Body of pancreas (tissue), 4 donors: Measurements from ENCODE around the gene TTLL11. TPM values are rescaled to one million over a fixed set of nuclear protein-coding genes. Genes with fewer than 3 reads are reported as not detected.

ENCODE experiments used
- ATAC-seq: fragments of 150-250 bp; one replicate; pipeline ENCODE4 v1.9.1; 2016
- DNase-seq, 4 donors: peaks; one replicate each; pipeline ENCODE4 v3.0.0-alpha.2; 2019
- H3K27ac ChIP-seq, 4 donors: fragments of 200-600 bp; sonication (generic); 1 replicate in 3 of 4; 2 replicates in 1 of 4; pipeline versions ENCODE4 v1.5.1 to v1.6.1; 2016 to 2019; ENCODE audit warnings: mild to moderate bottlenecking in 1 of 4, mixed read lengths in 1 of 4, moderate library complexity in 1 of 4
- H3K27me3 ChIP-seq, 2 donors: fragments of 200-600 bp; sonication (generic); one replicate each; pipeline ENCODE4 v1.6.0; 2016; ENCODE audit warnings: mild to moderate bottlenecking in 1 of 2
- H3K36me3 ChIP-seq, 2 donors: fragments of 200-600 bp; sonication (generic); replicated peaks in 1 of 2; 2 replicates each; pipeline ENCODE4 v1.5.1; 2016; ENCODE audit warnings: low read depth in 2 of 2; ENCODE audit not compliant: insufficient read depth in 1 of 2
- H3K4me1 ChIP-seq: fragments of 200-600 bp; sonication (generic); one replicate; pipeline ENCODE4 v1.6.0; 2016
- H3K4me3 ChIP-seq, 2 donors: fragments of 200-600 bp; sonication (generic); 1 replicate in 1 of 2; 2 replicates in 1 of 2; pipeline ENCODE4 v1.5.1; 2016 to 2019
- H3K9me3 ChIP-seq, 3 donors: fragments of 200-600 bp; sonication (generic); 1 replicate in 2 of 3; 2 replicates in 1 of 3; pipeline ENCODE4 v1.5.1; 2016
- POLR2A ChIP-seq, 3 donors: fragments of 450-650 bp; IDR thresholded peaks; one replicate each; pipeline ENCODE4 v1.6.1; 2016; ENCODE audit warnings: antibody characterized with exemption in 3 of 3, mild to moderate bottlenecking in 2 of 3
- WGBS, 2 donors: methylation state at CpG; one replicate each; pipeline ENCODE4 v1.1.5; 2017; 5-methylcytosine and 5-hydroxymethylcytosine counted together
- intact Hi-C: fragments of 100-400 bp; cut with DNase I; formaldehyde crosslinking; loops from one replicate; pipeline ENCODE4 v1.15.1; 2023
- total RNA-seq, 2 donors: library from RNA; depleted of rRNA; stranded (reverse); fragments of >200 nt; gene quantifications; one replicate each; pipeline ENCODE4 v1.1.0, GENCODE V29; 2016
- TF ChIP-seq, protein P1 (sequence below), 7 experiments: fragments of 450-650 bp in 4 of 7; fragments of 200-600 bp in 3 of 7; sonication (generic) in 3 of 7; IDR thresholded peaks; one replicate each; pipeline ENCODE4 v1.5.1; 2016 to 2019; ENCODE audit warnings: antibody characterized with exemption in 7 of 7

TTLL11 gene
- total RNA-seq, 2 donors from 2014 or later = 14.5 to 16.8 TPM

DNA sequence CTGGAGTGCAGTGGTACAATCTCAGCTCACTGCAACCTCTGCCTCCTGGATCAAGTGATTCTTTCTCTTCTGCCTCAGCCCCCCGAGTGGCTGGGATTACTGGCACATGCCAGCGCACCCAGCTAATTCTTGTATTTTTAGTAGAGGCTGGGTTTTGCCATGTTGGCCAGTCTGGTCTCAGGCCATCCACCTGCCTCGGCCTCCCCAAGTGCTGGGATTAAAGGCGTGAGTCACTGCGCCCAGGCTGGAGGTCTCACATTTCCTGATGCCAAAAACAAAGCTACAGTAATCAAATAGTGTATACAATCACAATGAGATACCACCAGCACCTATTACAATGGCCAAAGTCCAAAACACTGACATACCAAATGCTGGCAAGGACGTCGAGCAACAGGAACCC is 51.1 kb downstream of the TTLL11 start:
- TF ChIP-seq, protein P1, sequence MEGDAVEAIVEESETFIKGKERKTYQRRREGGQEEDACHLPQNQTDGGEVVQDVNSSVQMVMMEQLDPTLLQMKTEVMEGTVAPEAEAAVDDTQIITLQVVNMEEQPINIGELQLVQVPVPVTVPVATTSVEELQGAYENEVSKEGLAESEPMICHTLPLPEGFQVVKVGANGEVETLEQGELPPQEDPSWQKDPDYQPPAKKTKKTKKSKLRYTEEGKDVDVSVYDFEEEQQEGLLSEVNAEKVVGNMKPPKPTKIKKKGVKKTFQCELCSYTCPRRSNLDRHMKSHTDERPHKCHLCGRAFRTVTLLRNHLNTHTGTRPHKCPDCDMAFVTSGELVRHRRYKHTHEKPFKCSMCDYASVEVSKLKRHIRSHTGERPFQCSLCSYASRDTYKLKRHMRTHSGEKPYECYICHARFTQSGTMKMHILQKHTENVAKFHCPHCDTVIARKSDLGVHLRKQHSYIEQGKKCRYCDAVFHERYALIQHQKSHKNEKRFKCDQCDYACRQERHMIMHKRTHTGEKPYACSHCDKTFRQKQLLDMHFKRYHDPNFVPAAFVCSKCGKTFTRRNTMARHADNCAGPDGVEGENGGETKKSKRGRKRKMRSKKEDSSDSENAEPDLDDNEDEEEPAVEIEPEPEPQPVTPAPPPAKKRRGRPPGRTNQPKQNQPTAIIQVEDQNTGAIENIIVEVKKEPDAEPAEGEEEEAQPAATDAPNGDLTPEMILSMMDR (IDR thresholded peaks at IDR 0.05) = no peak
- no peak for TF ChIP-seq POLR2A (IDR thresholded peaks at IDR 0.05)
- DNase-seq = no peak
- Histone ChIP-seq H3K27ac (no peak overlapping the region), H3K4me3 (no peak overlapping the region), H3K27me3 (no peaks in the 10 kb centered on the region), H3K36me3 (no peaks in the 10 kb centered on the region), H3K4me1 (peaks cover 11% of the 10 kb centered on the region), H3K9me3 (no peaks in the 10 kb centered on the region)
- intact Hi-C loops = no loop called here
- 74 to 77% methylated on average over 7 of the region's 7 CpGs for WGBS, 2 donors
- no peak for ATAC-seq

DNA sequence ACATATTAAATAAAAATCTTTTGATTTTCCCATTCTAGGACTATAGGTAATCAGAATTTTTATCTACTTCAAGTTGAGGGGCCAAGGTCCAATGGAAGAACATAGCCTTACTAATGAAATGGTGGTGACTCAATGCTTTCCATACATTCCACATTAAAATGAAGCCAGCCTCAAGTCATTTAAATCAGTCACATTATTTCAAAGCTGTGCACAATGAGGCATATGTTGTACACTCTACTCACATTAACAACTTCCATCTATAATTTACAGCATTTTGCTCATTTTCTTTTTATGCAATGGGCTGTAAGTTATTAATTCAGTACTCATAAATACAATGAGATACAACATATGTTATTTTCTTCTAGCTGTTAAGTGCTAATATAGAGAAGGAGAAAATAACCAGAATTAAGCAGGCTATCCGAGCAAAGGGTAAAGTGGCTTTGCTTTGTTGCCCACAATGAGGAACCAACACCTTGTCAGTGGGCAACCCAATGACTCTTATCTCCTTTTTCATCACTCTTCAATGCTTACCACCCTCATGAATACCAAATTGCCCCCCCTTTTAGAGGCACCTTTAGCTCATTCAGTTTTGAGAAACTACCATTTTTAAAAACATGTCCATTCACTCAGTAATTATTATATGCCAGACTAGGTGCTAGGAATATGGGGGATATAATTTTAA is 52.4 kb downstream of the TTLL11 start:
- Histone ChIP-seq H3K4me1 (peaks cover 11% of the 10 kb centered on the region), H3K4me3 (no peak overlapping the region), H3K36me3 (no peaks in the 10 kb centered on the region), H3K27me3 (no peaks in the 10 kb centered on the region), H3K27ac (no peak overlapping the region), H3K9me3 (no peaks in the 10 kb centered on the region)
- no peak for TF ChIP-seq POLR2A (IDR thresholded peaks at IDR 0.05)
- no peak for ATAC-seq
- DNase-seq = no peak
- intact Hi-C loops = no loop called here
- 0% methylated on average over 1 of the region's 1 CpG for WGBS, 2 donors

DNA sequence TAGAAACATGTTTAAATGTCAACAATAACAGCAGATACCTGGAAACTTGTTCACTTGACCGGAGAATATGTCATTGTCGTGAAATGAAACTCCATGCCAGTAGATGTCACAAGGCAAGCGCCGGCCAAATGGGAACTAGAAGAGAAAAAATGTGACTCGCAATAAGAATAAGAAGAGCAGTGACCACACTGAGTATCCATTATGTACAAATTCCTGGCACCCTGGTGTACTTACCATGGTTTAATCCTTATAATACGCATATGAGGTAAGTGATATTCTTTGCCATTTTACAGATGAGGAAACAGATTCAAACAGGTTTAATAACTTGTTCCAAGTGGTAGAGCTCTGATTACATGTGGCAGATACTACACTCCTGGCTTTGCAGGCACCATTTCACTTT is 53.9 kb downstream of the TTLL11 start:
- Histone ChIP-seq H3K36me3 (no peaks in the 10 kb centered on the region), H3K27me3 (no peaks in the 10 kb centered on the region), H3K4me1 (peaks cover 11% of the 10 kb centered on the region), H3K27ac (no peak overlapping the region), H3K4me3 (no peak overlapping the region), H3K9me3 (no peaks in the 10 kb centered on the region)
- WGBS, 2 donors = 93 to 95% methylated on average over 6 of the region's 6 CpGs
- TF ChIP-seq POLR2A (IDR thresholded peaks at IDR 0.05) = no peak
- TF ChIP-seq, protein P1 (IDR thresholded peaks at IDR 0.05) = no peak
- ATAC-seq = no peak
- intact Hi-C loops = no loop called here
- DNase-seq = no peak

DNA sequence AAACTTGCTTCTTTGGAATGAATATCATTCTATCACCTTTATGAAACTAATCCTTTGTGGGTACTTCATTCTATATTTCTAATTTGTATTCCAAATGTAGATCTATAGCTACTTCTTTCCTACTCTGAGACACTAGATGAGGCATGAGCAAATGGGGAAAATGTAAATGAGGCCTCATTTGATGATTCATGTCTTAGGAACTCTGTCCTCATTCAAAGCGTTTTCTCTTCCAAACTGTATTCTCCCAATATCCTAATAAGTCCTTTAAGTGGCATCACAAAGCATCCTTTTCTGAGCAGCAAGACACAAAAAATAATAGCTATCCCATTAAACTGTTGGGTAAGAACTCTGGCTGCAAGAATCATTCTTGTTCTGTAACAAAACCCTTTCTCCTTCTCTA is 56.1 kb downstream of the TTLL11 start:
- DNase-seq (no peak), ATAC-seq (no peak)
- Histone ChIP-seq H3K27ac (no peak overlapping the region), H3K9me3 (no peaks in the 10 kb centered on the region), H3K4me3 (no peak overlapping the region), H3K27me3 (no peaks in the 10 kb centered on the region), H3K4me1 (peaks cover 11% of the 10 kb centered on the region), H3K36me3 (no peaks in the 10 kb centered on the region)
- no peak for TF ChIP-seq POLR2A (IDR thresholded peaks at IDR 0.05)
- TF ChIP-seq, protein P1 (IDR thresholded peaks at IDR 0.05) = no peak
- WGBS, 2 donors = 83 to 93% methylated on average over 1 of the region's 1 CpG
- intact Hi-C loops = no loop called here

DNA sequence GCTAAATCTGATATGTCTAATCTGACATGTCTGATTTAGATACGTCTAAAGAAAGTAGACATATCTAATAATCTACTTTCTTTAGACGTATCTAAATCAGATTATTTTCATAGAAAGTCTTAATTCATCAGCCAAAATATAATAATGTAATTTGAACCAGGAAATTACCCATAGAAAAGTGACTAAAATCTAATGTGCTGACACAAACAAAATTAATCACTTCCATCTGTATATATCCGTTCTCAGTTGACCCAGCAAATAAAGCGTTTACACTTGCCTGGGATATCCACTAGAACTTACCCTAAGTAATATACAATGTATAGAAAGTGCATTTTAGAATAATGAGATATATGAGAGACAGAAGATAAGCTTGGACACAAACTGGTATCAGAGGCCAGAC is 56.7 kb downstream of the TTLL11 start:
- H3K9me3 ChIP-seq = no peaks in the 10 kb centered on the region
- intact Hi-C loops = no loop called here
- no peak overlapping the region for H3K27ac ChIP-seq
- H3K36me3 ChIP-seq = no peaks in the 10 kb centered on the region
- H3K27me3 ChIP-seq = no peaks in the 10 kb centered on the region
- 79 to 83% methylated on average over 4 of the region's 4 CpGs for WGBS, 2 donors
- no peak for TF ChIP-seq POLR2A (IDR thresholded peaks at IDR 0.05)
- TF ChIP-seq, protein P1 (IDR thresholded peaks at IDR 0.05) = no peak
- peaks cover 13% of the 10 kb centered on the region for H3K4me1 ChIP-seq
- DNase-seq = no peak
- H3K4me3 ChIP-seq = no peak overlapping the region
- no peak for ATAC-seq
